Thyroid gland (tissue), 4 donors: ENCODE data around the gene DPPA4. TPM values are rescaled to one million over a fixed set of nuclear protein-coding genes. Genes with fewer than 3 reads are reported as not detected.

Source experiments
- DNase-seq, 2 donors: peaks; one replicate each; pipeline ENCODE4 v3.0.0-alpha.2; 2019
- H3K27ac ChIP-seq, 3 donors: fragments of 200-600 bp; sonication (generic); 1 replicate in 2 of 3; 2 replicates in 1 of 3; pipeline ENCODE4 v1.5.1; 2016 to 2019; ENCODE audit warnings: mild to moderate bottlenecking in 1 of 3, moderate library complexity in 1 of 3
- H3K27me3 ChIP-seq: fragments of 200-600 bp; sonication (generic); one replicate; pipeline ENCODE4 v1.5.1; 2019
- H3K36me3 ChIP-seq, 2 donors: fragments of 200-600 bp; sonication (generic); one replicate each; pipeline ENCODE4 v1.5.1; 2016 to 2019
- H3K4me1 ChIP-seq, 2 donors: fragments of 200-600 bp; sonication (generic); one replicate each; pipeline ENCODE4 v1.5.1; 2017 to 2019
- H3K4me3 ChIP-seq, 3 donors: fragments of 200-600 bp; sonication (generic); replicated peaks in 1 of 3; 1 replicate in 2 of 3; 2 replicates in 1 of 3; pipeline ENCODE4 v1.5.1; 2016; ENCODE audit warnings: mild to moderate bottlenecking in 1 of 3
- H3K9me3 ChIP-seq: fragments of 200-600 bp; sonication (generic); one replicate; pipeline ENCODE4 v1.5.1; 2017
- POLR2A ChIP-seq, 2 donors: fragments of 450-650 bp; IDR thresholded peaks; one replicate each; pipeline ENCODE4 v1.6.1; 2017; ENCODE audit warnings: antibody characterized with exemption in 2 of 2, mild to moderate bottlenecking in 2 of 2, moderate library complexity in 1 of 2
- WGBS, 2 donors: methylation state at CpG; one replicate each; pipeline ENCODE4 v1.1.5; 2017; 5-methylcytosine and 5-hydroxymethylcytosine counted together
- intact Hi-C: fragments of 100-400 bp; cut with DNase I; formaldehyde crosslinking; loops from one replicate; pipeline ENCODE4 v1.15.1; 2023
- small RNA-seq: library from RNA; depleted of rRNA; stranded (forward); fragments of <200 nt; gene quantifications from one replicate; pipeline ENCODE3, GENCODE V24; 2016
- total RNA-seq, 4 donors: library from RNA; depleted of rRNA; stranded (reverse); fragments of >200 nt; gene quantifications; one replicate each; pipeline ENCODE4 v1.2.3, GENCODE V29; 2016
- TF ChIP-seq, protein P1 (sequence below), 6 experiments: fragments of 200-600 bp in 3 of 6; fragments of 450-650 bp in 3 of 6; sonication (generic) in 3 of 6; IDR thresholded peaks; one replicate each; pipeline ENCODE4 v1.5.1; 2016 to 2019; ENCODE audit warnings: antibody characterized with exemption in 6 of 6, mild to moderate bottlenecking in 2 of 6, inconsistent platforms in 1 of 6, moderate library complexity in 1 of 6

The DPPA4 gene
- total RNA-seq, 4 donors from 2014 or later = not detected

DNA sequence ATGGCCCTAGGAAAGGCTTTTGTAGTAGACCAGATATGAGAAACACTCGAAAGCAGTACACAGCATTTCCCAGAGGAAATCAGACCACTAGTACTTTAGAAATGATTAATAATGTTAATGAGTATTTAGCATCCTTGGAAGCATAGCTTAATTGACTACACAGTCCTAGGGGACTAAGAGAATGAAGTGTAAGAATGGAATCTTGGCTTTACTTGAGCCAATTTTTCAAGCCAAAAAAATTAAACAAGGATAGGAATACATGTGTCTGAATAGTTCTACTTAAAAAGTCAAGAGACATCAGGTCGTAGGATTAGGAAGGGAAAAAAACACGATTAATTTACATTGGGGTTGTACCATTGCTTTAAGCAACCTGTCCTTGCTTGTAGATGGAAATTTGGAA is 59.2 kb downstream of the DPPA4 start:
- H3K27me3 ChIP-seq = no peaks in the 10 kb centered on the region
- H3K4me3 ChIP-seq = no peak overlapping the region
- H3K36me3 ChIP-seq = no peaks in the 10 kb centered on the region
- no peak for DNase-seq
- TF ChIP-seq, protein P1, sequence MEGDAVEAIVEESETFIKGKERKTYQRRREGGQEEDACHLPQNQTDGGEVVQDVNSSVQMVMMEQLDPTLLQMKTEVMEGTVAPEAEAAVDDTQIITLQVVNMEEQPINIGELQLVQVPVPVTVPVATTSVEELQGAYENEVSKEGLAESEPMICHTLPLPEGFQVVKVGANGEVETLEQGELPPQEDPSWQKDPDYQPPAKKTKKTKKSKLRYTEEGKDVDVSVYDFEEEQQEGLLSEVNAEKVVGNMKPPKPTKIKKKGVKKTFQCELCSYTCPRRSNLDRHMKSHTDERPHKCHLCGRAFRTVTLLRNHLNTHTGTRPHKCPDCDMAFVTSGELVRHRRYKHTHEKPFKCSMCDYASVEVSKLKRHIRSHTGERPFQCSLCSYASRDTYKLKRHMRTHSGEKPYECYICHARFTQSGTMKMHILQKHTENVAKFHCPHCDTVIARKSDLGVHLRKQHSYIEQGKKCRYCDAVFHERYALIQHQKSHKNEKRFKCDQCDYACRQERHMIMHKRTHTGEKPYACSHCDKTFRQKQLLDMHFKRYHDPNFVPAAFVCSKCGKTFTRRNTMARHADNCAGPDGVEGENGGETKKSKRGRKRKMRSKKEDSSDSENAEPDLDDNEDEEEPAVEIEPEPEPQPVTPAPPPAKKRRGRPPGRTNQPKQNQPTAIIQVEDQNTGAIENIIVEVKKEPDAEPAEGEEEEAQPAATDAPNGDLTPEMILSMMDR (IDR thresholded peaks at IDR 0.05) = no peak
- no peak for TF ChIP-seq POLR2A (IDR thresholded peaks at IDR 0.05)
- WGBS, 2 donors = 58 to 64% methylated on average over 3 of the region's 3 CpGs
- intact Hi-C loops = no loop called here
- H3K27ac ChIP-seq = no peak overlapping the region
- H3K4me1 ChIP-seq = no peaks in the 10 kb centered on the region
- no peaks in the 10 kb centered on the region for H3K9me3 ChIP-seq

Small RNAs within 50 kb of the gene (small RNA-seq; reads per million reads assigned to genes)
- gene AC124945.1 = not detected
- gene RF00017 = not detected

Other genes starting within 250 kb of the DPPA4 start
- gene MORC1, start 219.4 kb downstream of the DPPA4 start, total RNA-seq = under 1 TPM in 1 of 4 donors, not detected in 3; 0.13 TPM
- gene C3orf85, start 200.8 kb downstream of the DPPA4 start, total RNA-seq = not detected
- not detected for gene DPPA2, start 21.0 kb downstream of the DPPA4 start, total RNA-seq